ENCODE measurements around the gene APMAP.

The APMAP gene

GRCh38 chr20:24999568-24999967 lies 7.0 kb upstream of the APMAP start:
- no peak overlapping the region for H2AFZ ChIP-seq (ENCODE audit: low read length)
- no peak overlapping the region for H3K27ac ChIP-seq (ENCODE audit: low read depth, low read length, poor library complexity, severe bottlenecking)
- peaks cover 6% of the 10 kb centered on the region for H3K4me1 ChIP-seq (ENCODE audit: insufficient read depth, low read length, severe bottlenecking)
- H3K4me2 ChIP-seq (ENCODE audit: low read length): no peak overlapping the region
- no peaks in the 10 kb centered on the region for H3K9me2 ChIP-seq (ENCODE audit: low read depth, low read length)
- no peak overlapping the region for H3K9ac ChIP-seq (ENCODE audit: low read length)
- no peaks in the 10 kb centered on the region for H3K36me3 ChIP-seq (ENCODE audit: insufficient read depth, low read length)
- H3F3A ChIP-seq (ENCODE audit: insufficient read depth, low read length): no peaks in the 10 kb centered on the region
- no peaks in the 10 kb centered on the region for H3K79me2 ChIP-seq (ENCODE audit: insufficient read depth, low read length)
- no peaks in the 10 kb centered on the region for H3K9me3 ChIP-seq (ENCODE audit: low read length)
- no peak for TF ChIP-seq EZH2 (IDR thresholded peaks at IDR 0.05; ENCODE audit: borderline replicate concordance, low read length)
- no peak for TF ChIP-seq CTCF (IDR thresholded peaks at IDR 0.05; ENCODE audit: low read length)
- H4K20me1 ChIP-seq (ENCODE audit: insufficient read depth, low read length): no peaks in the 10 kb centered on the region
- no peak overlapping the region for H3K4me3 ChIP-seq (ENCODE audit: low read depth, low read length, poor library complexity, severe bottlenecking)
- H3K27me3 ChIP-seq (ENCODE audit: insufficient read depth, low read length): no peaks in the 10 kb centered on the region

GRCh38 chr20:24998631-24999445 lies 6.3 kb upstream of the APMAP start:
- Histone ChIP-seq H3K4me3 (ENCODE audit: low read depth, low read length, poor library complexity, severe bottlenecking) (no peak overlapping the region), H4K20me1 (ENCODE audit: insufficient read depth, low read length) (no peaks in the 10 kb centered on the region), H3K4me2 (ENCODE audit: low read length) (no peak overlapping the region), H3K36me3 (ENCODE audit: insufficient read depth, low read length) (no peaks in the 10 kb centered on the region), H3K27ac (ENCODE audit: low read depth, low read length, poor library complexity, severe bottlenecking) (no peak overlapping the region), H3K27me3 (ENCODE audit: insufficient read depth, low read length) (no peaks in the 10 kb centered on the region), H3K79me2 (ENCODE audit: insufficient read depth, low read length) (no peaks in the 10 kb centered on the region), H3F3A (ENCODE audit: insufficient read depth, low read length) (no peaks in the 10 kb centered on the region), H3K4me1 (ENCODE audit: insufficient read depth, low read length, severe bottlenecking) (peaks cover 10% of the 10 kb centered on the region), H3K9me3 (ENCODE audit: low read length) (no peaks in the 10 kb centered on the region), H3K9me2 (ENCODE audit: low read depth, low read length) (no peaks in the 10 kb centered on the region), H3K9ac (ENCODE audit: low read length) (no peak overlapping the region), H2AFZ (ENCODE audit: low read length) (no peak overlapping the region)
- TF ChIP-seq EZH2 (IDR thresholded peaks at IDR 0.05; ENCODE audit: borderline replicate concordance, low read length) (no peak), CTCF (IDR thresholded peaks at IDR 0.05; ENCODE audit: low read length) (no peak)

GRCh38 chr20:24998121-24998520 lies 5.6 kb upstream of the APMAP start:
- no peaks in the 10 kb centered on the region for H3F3A ChIP-seq (ENCODE audit: insufficient read depth, low read length)

More at GRCh38 chr20:24998121-24998520, 5.6 kb upstream of the APMAP start:
- Histone ChIP-seq H3K4me1 (ENCODE audit: insufficient read depth, low read length, severe bottlenecking) (peaks cover 17% of the 10 kb centered on the region), H3K4me2 (ENCODE audit: low read length) (no peak overlapping the region), H3K27ac (ENCODE audit: low read depth, low read length, poor library complexity, severe bottlenecking) (no peak overlapping the region), H3K4me3 (ENCODE audit: low read depth, low read length, poor library complexity, severe bottlenecking) (no peak overlapping the region), H3K36me3 (ENCODE audit: insufficient read depth, low read length) (no peaks in the 10 kb centered on the region), H4K20me1 (ENCODE audit: insufficient read depth, low read length) (no peaks in the 10 kb centered on the region), H3K9me2 (ENCODE audit: low read depth, low read length) (no peaks in the 10 kb centered on the region), H3K9me3 (ENCODE audit: low read length) (no peaks in the 10 kb centered on the region), H3K9ac (ENCODE audit: low read length) (no peak overlapping the region), H3K27me3 (ENCODE audit: insufficient read depth, low read length) (no peaks in the 10 kb centered on the region), H3K79me2 (ENCODE audit: insufficient read depth, low read length) (no peaks in the 10 kb centered on the region), H2AFZ (ENCODE audit: low read length) (no peak overlapping the region)
- TF ChIP-seq CTCF (IDR thresholded peaks at IDR 0.05; ENCODE audit: low read length) (no peak), EZH2 (IDR thresholded peaks at IDR 0.05; ENCODE audit: borderline replicate concordance, low read length) (no peak)

Data from OCI-LY1 (cell line).